Gastroesophageal sphincter (tissue), 4 donors: ENCODE results near the gene DCLK3. TPM values are rescaled to one million over a fixed set of nuclear protein-coding genes. Genes with fewer than 3 reads are reported as not detected.

Experiments
- ATAC-seq: fragments of 150-250 bp; one replicate; pipeline ENCODE4 v1.9.1; 2016; ENCODE audit warnings: mild to moderate bottlenecking, moderate library complexity
- H3K27ac ChIP-seq, 4 donors: fragments of 200-600 bp; sonication (generic) in 3 of 4; 1 replicate in 3 of 4; 2 replicates in 1 of 4; pipeline ENCODE4 v1.5.1; 2016 to 2019
- H3K27me3 ChIP-seq: fragments of 200-600 bp; sonication (generic); one replicate; pipeline ENCODE4 v1.5.1; 2019
- H3K36me3 ChIP-seq, 2 donors: fragments of 200-600 bp; sonication (generic); one replicate each; pipeline ENCODE4 v1.5.1; 2019; ENCODE audit warnings: control low read depth in 1 of 2
- H3K4me1 ChIP-seq, 3 donors: fragments of 200-600 bp; sonication (generic); 1 replicate in 2 of 3; 2 replicates in 1 of 3; pipeline ENCODE4 v1.5.1; 2016 to 2019; ENCODE audit warnings: control low read depth in 2 of 3
- H3K4me3 ChIP-seq, 2 donors: fragments of 200-600 bp; sonication (generic); one replicate each; pipeline ENCODE4 v1.5.1; 2019; ENCODE audit warnings: mild to moderate bottlenecking in 1 of 2, moderate library complexity in 1 of 2
- H3K9me3 ChIP-seq, 3 donors: fragments of 200-600 bp; sonication (generic); one replicate each; pipeline ENCODE4 v1.5.1; 2017 to 2019; ENCODE audit warnings: control low read depth in 2 of 3
- EP300 ChIP-seq: sonication (generic); formaldehyde crosslinking; IDR thresholded peaks from one replicate; pipeline ENCODE4 v1.6.1; 2017; ENCODE audit warnings: antibody characterized with exemption, mild to moderate bottlenecking
- POLR2A ChIP-seq, 2 donors: fragments of 450-650 bp; IDR thresholded peaks; one replicate each; pipeline ENCODE4 v1.6.1; 2017; ENCODE audit warnings: antibody characterized with exemption in 2 of 2, mild to moderate bottlenecking in 2 of 2, moderate library complexity in 1 of 2
- POLR2AphosphoS5 ChIP-seq: sonication (generic); formaldehyde crosslinking; IDR thresholded peaks from one replicate; pipeline ENCODE4 v1.6.1; 2017; ENCODE audit warnings: antibody characterized with exemption
- WGBS, 2 donors: methylation state at CpG; one replicate each; pipeline ENCODE4 v1.1.5; 2018; ENCODE audit warnings: low coverage in 1 of 2; 5-methylcytosine and 5-hydroxymethylcytosine counted together
- total RNA-seq, 4 donors: library from RNA; depleted of rRNA; stranded (reverse); fragments of >200 nt; gene quantifications; one replicate each; pipeline ENCODE4 v1.1.0, GENCODE V29; 2016
- TF ChIP-seq, protein P1 (sequence below), 4 experiments: fragments of 200-600 bp in 2 of 4; fragments of 450-650 bp in 2 of 4; sonication (generic) in 1 of 4; IDR thresholded peaks; one replicate each; pipeline ENCODE4 v1.5.1; 2017 to 2019; ENCODE audit warnings: antibody characterized with exemption in 4 of 4, mild to moderate bottlenecking in 2 of 4, moderate library complexity in 2 of 4

The DCLK3 gene
- total RNA-seq, 4 donors from 2014 or later: 0.27 to 0.62 TPM; not detected in 2

DNA sequence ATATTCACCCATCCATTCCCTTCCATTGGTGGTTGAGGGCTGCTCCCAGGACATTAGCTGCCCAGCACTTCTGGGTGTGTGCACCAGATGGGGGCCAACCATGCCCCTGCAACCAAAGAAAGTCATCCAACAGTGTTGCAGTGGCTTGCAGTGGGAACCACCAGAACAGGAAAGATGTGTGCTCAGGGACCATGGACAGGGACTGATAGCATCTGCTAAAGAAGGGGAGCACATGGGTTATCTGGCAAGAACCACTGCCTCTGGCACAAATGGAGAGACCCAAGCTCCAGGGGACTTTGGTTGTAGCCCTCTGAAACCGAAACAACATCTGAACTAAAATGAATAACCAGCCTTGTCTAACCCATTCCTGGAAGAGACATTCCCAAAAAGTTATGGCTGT is 8.1 kb downstream of the DCLK3 start:
- Histone ChIP-seq H3K4me1 (no peaks in the 10 kb centered on the region), H3K9me3 (no peaks in the 10 kb centered on the region), H3K27ac (no peak overlapping the region), H3K27me3 (peaks cover 20% of the 10 kb centered on the region), H3K4me3 (no peak overlapping the region), H3K36me3 (no peaks in the 10 kb centered on the region)
- WGBS, 2 donors: 100% methylated on average over 1 of the region's 1 CpG; no CpG with 5 or more reads in 1 of the 2 donors
- TF ChIP-seq EP300 (no peak), POLR2A (IDR thresholded peaks at IDR 0.05) (no peak), POLR2AphosphoS5 (no peak)
- TF ChIP-seq, protein P1, sequence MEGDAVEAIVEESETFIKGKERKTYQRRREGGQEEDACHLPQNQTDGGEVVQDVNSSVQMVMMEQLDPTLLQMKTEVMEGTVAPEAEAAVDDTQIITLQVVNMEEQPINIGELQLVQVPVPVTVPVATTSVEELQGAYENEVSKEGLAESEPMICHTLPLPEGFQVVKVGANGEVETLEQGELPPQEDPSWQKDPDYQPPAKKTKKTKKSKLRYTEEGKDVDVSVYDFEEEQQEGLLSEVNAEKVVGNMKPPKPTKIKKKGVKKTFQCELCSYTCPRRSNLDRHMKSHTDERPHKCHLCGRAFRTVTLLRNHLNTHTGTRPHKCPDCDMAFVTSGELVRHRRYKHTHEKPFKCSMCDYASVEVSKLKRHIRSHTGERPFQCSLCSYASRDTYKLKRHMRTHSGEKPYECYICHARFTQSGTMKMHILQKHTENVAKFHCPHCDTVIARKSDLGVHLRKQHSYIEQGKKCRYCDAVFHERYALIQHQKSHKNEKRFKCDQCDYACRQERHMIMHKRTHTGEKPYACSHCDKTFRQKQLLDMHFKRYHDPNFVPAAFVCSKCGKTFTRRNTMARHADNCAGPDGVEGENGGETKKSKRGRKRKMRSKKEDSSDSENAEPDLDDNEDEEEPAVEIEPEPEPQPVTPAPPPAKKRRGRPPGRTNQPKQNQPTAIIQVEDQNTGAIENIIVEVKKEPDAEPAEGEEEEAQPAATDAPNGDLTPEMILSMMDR (IDR thresholded peaks at IDR 0.05): no peak
- ATAC-seq: no peak

DNA sequence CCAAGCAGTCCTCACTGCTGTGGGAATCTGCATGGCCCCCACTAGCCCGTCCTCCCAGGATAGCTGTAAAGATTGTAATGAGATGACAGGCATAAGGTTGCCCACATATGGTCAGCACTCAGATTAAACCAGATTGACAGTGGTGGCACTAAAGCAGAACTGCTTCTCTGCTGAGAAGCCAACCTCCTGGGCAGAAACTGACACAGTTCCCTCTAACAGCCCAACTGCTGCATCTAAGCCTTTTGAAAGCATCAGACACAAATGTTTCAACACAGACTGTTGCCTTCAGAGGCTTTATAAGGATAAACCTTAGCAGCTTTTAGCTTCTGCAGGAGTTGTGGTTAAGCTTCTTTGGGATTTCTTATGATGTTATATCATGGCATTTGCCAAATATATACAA is 13.0 kb downstream of the DCLK3 start:
- Histone ChIP-seq H3K27ac (no peak overlapping the region), H3K36me3 (no peaks in the 10 kb centered on the region), H3K27me3 (peaks cover 13% of the 10 kb centered on the region), H3K9me3 (no peaks in the 10 kb centered on the region), H3K4me3 (no peak overlapping the region), H3K4me1 (no peaks in the 10 kb centered on the region)
- 50 to 80% methylated on average over 1 of the region's 1 CpG for WGBS, 2 donors
- ATAC-seq: no peak
- no peak for TF ChIP-seq POLR2A (IDR thresholded peaks at IDR 0.05)
- TF ChIP-seq POLR2AphosphoS5: no peak
- TF ChIP-seq EP300: no peak
- TF ChIP-seq, protein P1 (IDR thresholded peaks at IDR 0.05): no peak

DNA sequence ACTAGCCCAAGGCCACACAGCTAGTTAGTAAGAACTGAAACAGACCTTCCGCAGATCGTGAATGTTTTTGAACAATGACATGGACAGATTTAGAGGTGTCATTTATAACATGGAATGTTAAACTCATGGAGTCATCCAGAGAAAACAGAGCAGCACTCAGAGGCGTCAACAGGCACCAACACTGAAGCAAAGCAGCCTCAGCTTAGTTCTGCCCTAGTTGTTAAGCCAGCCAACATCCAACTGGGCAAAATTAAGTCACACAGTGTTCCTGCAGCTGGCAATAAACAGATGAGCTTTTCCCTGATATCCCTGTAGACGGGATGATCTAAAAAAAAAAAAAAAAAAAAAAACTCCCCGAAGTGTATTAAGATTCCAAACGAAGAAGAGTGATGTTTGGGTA is 13.6 kb downstream of the DCLK3 start:
- 48 to 50% methylated on average over 4 to 6 of the region's 6 CpGs for WGBS, 2 donors
- Histone ChIP-seq H3K9me3 (no peaks in the 10 kb centered on the region), H3K27me3 (peaks cover 7% of the 10 kb centered on the region), H3K4me1 (no peaks in the 10 kb centered on the region), H3K36me3 (no peaks in the 10 kb centered on the region), H3K27ac (no peak overlapping the region), H3K4me3 (no peak overlapping the region)
- ATAC-seq: no peak
- TF ChIP-seq, protein P1 (IDR thresholded peaks at IDR 0.05): no peak
- TF ChIP-seq POLR2AphosphoS5 (no peak), EP300 (no peak), POLR2A (IDR thresholded peaks at IDR 0.05) (no peak)

DNA sequence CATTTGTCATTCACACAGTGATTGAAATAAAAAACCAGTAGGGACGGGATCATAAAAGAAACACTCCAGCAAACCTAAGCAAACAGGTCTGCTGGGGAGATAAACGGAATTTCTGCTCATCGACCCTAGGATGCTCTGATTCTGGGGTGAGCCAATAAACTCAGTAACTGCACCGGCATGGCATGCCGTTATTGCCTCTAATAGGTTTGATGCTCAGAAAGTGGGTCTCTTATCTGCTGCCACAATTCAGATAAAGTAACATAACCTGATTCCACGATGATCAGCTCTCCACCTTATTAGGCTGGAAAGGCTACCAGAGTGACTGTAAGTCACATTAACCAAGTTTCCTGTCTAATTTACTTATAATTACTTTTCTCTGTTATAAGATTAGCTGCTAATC is 19.6 kb downstream of the DCLK3 start:
- 42 to 52% methylated on average over 3 to 6 of the region's 6 CpGs for WGBS, 2 donors
- ATAC-seq: no peak
- no peaks in the 10 kb centered on the region for H3K36me3 ChIP-seq

DNA sequence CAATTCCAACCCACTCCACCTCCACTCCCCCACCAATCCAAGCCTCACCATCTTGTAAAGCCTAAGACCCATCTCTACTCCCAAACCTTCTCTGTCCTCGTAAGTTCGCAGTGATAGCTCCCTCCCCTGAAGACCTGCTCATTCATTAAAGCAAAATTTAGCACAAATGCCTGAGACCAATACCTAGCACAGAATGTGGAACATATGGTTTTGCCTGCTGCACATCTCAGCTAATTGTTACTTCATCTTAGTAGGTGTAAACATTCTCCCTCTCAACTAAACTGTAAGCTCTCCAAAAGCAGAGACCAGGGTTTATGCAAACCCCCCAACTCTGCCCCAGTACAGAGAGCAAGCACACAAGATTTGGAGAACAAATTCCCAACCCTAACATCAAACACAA is 20.5 kb downstream of the DCLK3 start:
- no peaks in the 10 kb centered on the region for H3K27me3 ChIP-seq
- H3K36me3 ChIP-seq: no peaks in the 10 kb centered on the region
- 94 to 100% methylated on average over 2 of the region's 2 CpGs for WGBS, 2 donors
- H3K4me1 ChIP-seq: no peaks in the 10 kb centered on the region
- no peak overlapping the region for H3K4me3 ChIP-seq
- TF ChIP-seq POLR2AphosphoS5: no peak
- TF ChIP-seq, protein P1 (IDR thresholded peaks at IDR 0.05): no peak
- TF ChIP-seq EP300: no peak
- TF ChIP-seq POLR2A (IDR thresholded peaks at IDR 0.05): no peak
- no peak for ATAC-seq
- no peak overlapping the region for H3K27ac ChIP-seq
- H3K9me3 ChIP-seq: no peaks in the 10 kb centered on the region

More for the DNA sequence above, 19.6 kb downstream of the DCLK3 start:
- Histone ChIP-seq H3K4me3 (no peak overlapping the region), H3K27ac (no peak overlapping the region), H3K9me3 (no peaks in the 10 kb centered on the region), H3K4me1 (no peaks in the 10 kb centered on the region), H3K27me3 (no peaks in the 10 kb centered on the region)
- no peak for TF ChIP-seq EP300
- TF ChIP-seq POLR2AphosphoS5: no peak
- TF ChIP-seq, protein P1 (IDR thresholded peaks at IDR 0.05): no peak
- no peak for TF ChIP-seq POLR2A (IDR thresholded peaks at IDR 0.05)
